Transverse colon (tissue), 4 donors: ENCODE results near the gene FAM83F. TPM values are rescaled to one million over a fixed set of nuclear protein-coding genes. Genes with fewer than 3 reads are reported as not detected.

ENCODE experiments used
- DNase-seq: peaks from one replicate; pipeline ENCODE4 v3.0.0-alpha.2; 2019
- H3K27ac ChIP-seq, 4 donors: fragments of 200-600 bp; sonication (generic); 2 replicates each; pipeline ENCODE4 v1.5.1; 2016 to 2018; ENCODE audit warnings: inconsistent platforms in 4 of 4
- H3K27me3 ChIP-seq: fragments of 200-600 bp; sonication (generic); 2 replicates; pipeline ENCODE4 v1.5.1; 2017; ENCODE audit warnings: inconsistent platforms
- H3K36me3 ChIP-seq, 4 donors: fragments of 200-600 bp; sonication (generic); 2 replicates each; pipeline ENCODE4 v1.5.1; 2017 to 2019; ENCODE audit warnings: inconsistent platforms in 4 of 4
- H3K4me1 ChIP-seq, 4 donors: fragments of 200-600 bp; sonication (generic); 2 replicates each; pipeline ENCODE4 v1.5.1; 2017 to 2020; ENCODE audit warnings: inconsistent platforms in 4 of 4
- H3K4me3 ChIP-seq, 4 donors: fragments of 200-600 bp; sonication (generic); 1 replicate in 1 of 4; 2 replicates in 3 of 4; pipeline versions ENCODE4 v1.5.1 to v1.6.1; 2017 to 2019; ENCODE audit warnings: inconsistent platforms in 4 of 4
- H3K9me3 ChIP-seq, 2 donors: fragments of 200-600 bp; sonication (generic); 2 replicates each; pipeline ENCODE4 v1.5.1; 2017 to 2019; ENCODE audit warnings: inconsistent platforms in 2 of 2
- CTCF ChIP-seq, 5 experiments: fragments of 200-600 bp in 3 of 5; fragments of 450-650 bp in 2 of 5; sonication (generic) in 3 of 5; IDR thresholded peaks; 1 replicate in 2 of 5; 2 replicates in 3 of 5; pipeline ENCODE4 v1.5.1; 2016 to 2017; ENCODE audit warnings: antibody characterized with exemption in 5 of 5, inconsistent platforms in 3 of 5, mild to moderate bottlenecking in 2 of 5, moderate library complexity in 1 of 5
- EP300 ChIP-seq: sonication (generic); formaldehyde crosslinking; IDR thresholded peaks from one replicate; pipeline ENCODE4 v1.6.1; 2017; ENCODE audit warnings: antibody characterized with exemption, low read depth
- POLR2A ChIP-seq: fragments of 450-650 bp; IDR thresholded peaks from one replicate; pipeline ENCODE4 v1.6.1; 2016; ENCODE audit warnings: antibody characterized with exemption, mild to moderate bottlenecking, moderate library complexity
- POLR2AphosphoS5 ChIP-seq, 3 donors: sonication (generic); formaldehyde crosslinking; IDR thresholded peaks; one replicate each; pipeline ENCODE4 v1.6.1; 2016; ENCODE audit warnings: antibody characterized with exemption in 3 of 3
- WGBS, 2 donors: methylation state at CpG; one replicate each; pipeline ENCODE4 v1.1.5; 2018; ENCODE audit warnings: low coverage in 1 of 2; 5-methylcytosine and 5-hydroxymethylcytosine counted together
- in situ Hi-C, 4 donors: fragments of 200-750 bp; cut with MboI; loops; one replicate each; pipeline versions ENCODE4 v1.15.0 to v1.15.1; 2017; ENCODE audit warnings: low sequenced_read_pairs in 3 of 4, low pct_ligation_motif_present in 1 of 4, low pct_unique_long_range_greater_than_20kb in 1 of 4
- intact Hi-C: fragments of 100-400 bp; cut with DNase I; formaldehyde crosslinking; loops from one replicate; pipeline ENCODE4 v1.15.1; 2023; ENCODE audit warnings: low total_unique reads
- total RNA-seq, 4 donors: library from RNA; depleted of rRNA; stranded (reverse); fragments of >200 nt; gene quantifications; one replicate each; pipeline ENCODE4 v1.1.0, GENCODE V29; 2016

Gene FAM83F
- total RNA-seq, 4 donors from 2014 or later: 18.7 to 36.3 (median 25.4) TPM

DNA sequence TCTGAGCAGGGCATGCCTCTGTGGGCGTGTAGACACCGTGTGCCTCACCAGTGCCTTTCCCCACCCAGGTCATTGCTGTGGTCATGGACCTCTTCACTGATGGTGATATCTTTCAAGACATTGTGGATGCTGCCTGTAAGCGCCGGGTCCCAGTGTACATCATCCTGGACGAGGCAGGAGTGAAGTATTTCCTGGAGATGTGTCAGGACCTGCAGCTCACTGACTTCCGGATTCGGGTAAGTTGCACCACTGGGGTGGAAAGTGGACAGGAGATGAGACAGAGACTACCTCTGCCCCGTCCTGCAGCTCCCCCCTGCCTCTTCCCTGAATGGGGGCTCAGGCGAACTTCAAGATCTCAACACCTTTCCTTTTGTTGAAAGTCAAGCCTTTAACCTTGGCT, 24.3 kb downstream of the FAM83F start:
- TF ChIP-seq EP300 (no peak), POLR2A (no peak), CTCF (IDR thresholded peaks at IDR 0.05) (no peak), POLR2AphosphoS5 (IDR thresholded peaks at IDR 0.05) (no peak)
- in situ Hi-C loops: no loop called here
- H3K4me3 ChIP-seq: no peak overlapping the region
- H3K9me3 ChIP-seq: no peaks in the 10 kb centered on the region
- no peak for DNase-seq
- H3K27me3 ChIP-seq: no peaks in the 10 kb centered on the region
- no peaks in the 10 kb centered on the region for H3K36me3 ChIP-seq
- intact Hi-C loops: no loop called here
- 93% methylated on average over 9 of the region's 9 CpGs; no CpG with 5 or more reads in 1 of the 2 donors for WGBS, 2 donors
- no peak overlapping the region for H3K27ac ChIP-seq
- H3K4me1 ChIP-seq: peaks cover 0 to 52% (median 27%) of the 10 kb centered on the region in 4 donors

- Histone ChIP-seq H3K27ac (no peak overlapping the region), H3K4me1 (peaks cover 4 to 46% (median 17%) of the 10 kb centered on the region in 4 donors), H3K36me3 (no peaks in the 10 kb centered on the region), H3K27me3 (no peaks in the 10 kb centered on the region), H3K4me3 (no peak overlapping the region), H3K9me3 (no peaks in the 10 kb centered on the region)
- TF ChIP-seq POLR2AphosphoS5 (IDR thresholded peaks at IDR 0.05): no peak
- TF ChIP-seq CTCF (IDR thresholded peaks at IDR 0.05): no peak
- no peak for TF ChIP-seq POLR2A
- TF ChIP-seq EP300: no peak
- intact Hi-C loops: loop anchor here (5.0 to 10.0 kb wide), 2 partner anchors 396 to 484 kb away; no protein-coding TSS in a partner anchor
- DNase-seq: no peak
- WGBS, 2 donors: 75% methylated on average over 7 of the region's 7 CpGs; no CpG with 5 or more reads in 1 of the 2 donors
- in situ Hi-C loops: loop anchor here in 1 of 4 donors (10.0 kb wide), 1 partner anchor 406 kb away; no protein-coding TSS in a partner anchor
Observed at GRCh38 chr22:40020956-40021355, 26.2 kb downstream of the FAM83F start.

- Histone ChIP-seq H3K36me3 (no peaks in the 10 kb centered on the region), H3K4me3 (no peak overlapping the region), H3K4me1 (peaks cover 4 to 41% (median 13%) of the 10 kb centered on the region in 4 donors), H3K9me3 (no peaks in the 10 kb centered on the region), H3K27me3 (no peaks in the 10 kb centered on the region), H3K27ac (no peak overlapping the region)
- in situ Hi-C loops: loop anchor here in 1 of 4 donors (10.0 kb wide), 1 partner anchor 407 kb away; no protein-coding TSS in a partner anchor
- 93% methylated on average over 33 of the region's 34 CpGs; no CpG with 5 or more reads in 1 of the 2 donors for WGBS, 2 donors
- intact Hi-C loops: loop anchor here (5.0 to 10.0 kb wide), 2 partner anchors 397 to 484 kb away; no protein-coding TSS in a partner anchor
- DNase-seq: no peak
- TF ChIP-seq EP300: no peak
- TF ChIP-seq CTCF (IDR thresholded peaks at IDR 0.05): no peak
Observed at GRCh38 chr22:40021401-40022000, 26.7 kb downstream of the FAM83F start.

GRCh38 chr22:40022536-40023240, 27.9 kb downstream of the FAM83F start:
- H3K27ac ChIP-seq: peak overlapping the region in 2 of 4 donors; percentile 15 to 38
- H3K36me3 ChIP-seq: no peaks in the 10 kb centered on the region
- WGBS, 2 donors: 72% methylated on average over 11 of the region's 11 CpGs; no CpG with 5 or more reads in 1 of the 2 donors
- no peak for TF ChIP-seq POLR2AphosphoS5 (IDR thresholded peaks at IDR 0.05)
- no peak for TF ChIP-seq POLR2A
- no peak for TF ChIP-seq EP300
- TF ChIP-seq CTCF (IDR thresholded peaks at IDR 0.05): no peak
- intact Hi-C loops: loop anchor here (5.0 to 10.0 kb wide), 2 partner anchors 398 to 485 kb away; no protein-coding TSS in a partner anchor
- H3K9me3 ChIP-seq: no peaks in the 10 kb centered on the region
- no peak for DNase-seq
- in situ Hi-C loops: loop anchor here in 1 of 4 donors (10.0 kb wide), 1 partner anchor 408 kb away; no protein-coding TSS in a partner anchor
- peaks cover 4 to 29% (median 8%) of the 10 kb centered on the region in 4 donors for H3K4me1 ChIP-seq
- H3K27me3 ChIP-seq: no peaks in the 10 kb centered on the region
- H3K4me3 ChIP-seq: no peak overlapping the region
